ENCODE measurements around the gene NSG1.

NSG1 gene

GRCh38 chr4:4386296-4386735 lies 586 bp upstream of the NSG1 start:
- no peak overlapping the region for H3K23ac ChIP-seq (ENCODE audit: low read length)
- H3K4me1 ChIP-seq (ENCODE audit: control insufficient read depth, low read depth, low read length) = no peaks in the 10 kb centered on the region
- no peak overlapping the region for H3K4ac ChIP-seq (ENCODE audit: low read depth, low read length)
- H2BK5ac ChIP-seq (ENCODE audit: low read length) = no peak overlapping the region
- peak overlapping the region; percentile 78 for H3K56ac ChIP-seq (ENCODE audit: low read length)
- no peak overlapping the region for H4K5ac ChIP-seq (ENCODE audit: low read length)
- no peak overlapping the region for H3K27ac ChIP-seq (ENCODE audit: low read depth, low read length)
- H3K36me3 ChIP-seq (ENCODE audit: control insufficient read depth, insufficient read depth, low read length) = no peaks in the 10 kb centered on the region
- H2BK120ac ChIP-seq (ENCODE audit: low read depth, low read length) = no peak overlapping the region
- peaks cover 18% of the 10 kb centered on the region for H3K27me3 ChIP-seq (ENCODE audit: insufficient read depth, low read length, poor library complexity)
- H3K18ac ChIP-seq (ENCODE audit: low read length) = no peak overlapping the region
- peak overlapping the region; percentile 75 for H3K4me2 ChIP-seq (ENCODE audit: low read length)
- H3K79me1 ChIP-seq (ENCODE audit: low read length) = no peaks in the 10 kb centered on the region
- WGBS (ENCODE audit: extremely low coverage, insufficient coverage, low lambda C conversion rate) = no CpG with 5 or more reads among the region's 36 CpGs
- no peak for DNase-seq
- no peaks in the 10 kb centered on the region for H3K79me2 ChIP-seq (ENCODE audit: control insufficient read depth, insufficient read depth, low read length)
- H2AK5ac ChIP-seq (ENCODE audit: low read length) = no peak overlapping the region
- H3K9ac ChIP-seq (ENCODE audit: low read length) = peak overlapping the region; percentile 58
- peak overlapping the region; percentile 29 for H3K4me3 ChIP-seq (ENCODE audit: low read length)
- no peak overlapping the region for H4K8ac ChIP-seq (ENCODE audit: low read depth, low read length)
- no peak overlapping the region for H2BK15ac ChIP-seq (replicated peaks; ENCODE audit: low read depth)

- no peak overlapping the region for H2AK5ac ChIP-seq (ENCODE audit: low read length)
- no peak overlapping the region for H4K8ac ChIP-seq (ENCODE audit: low read depth, low read length)
- H3K79me1 ChIP-seq (ENCODE audit: low read length) = no peaks in the 10 kb centered on the region
- no peaks in the 10 kb centered on the region for H3K36me3 ChIP-seq (ENCODE audit: control insufficient read depth, insufficient read depth, low read length)
- no peaks in the 10 kb centered on the region for H3K79me2 ChIP-seq (ENCODE audit: control insufficient read depth, insufficient read depth, low read length)
- H3K9ac ChIP-seq (ENCODE audit: low read length) = no peak overlapping the region
- H3K18ac ChIP-seq (ENCODE audit: low read length) = no peak overlapping the region
- H3K4me3 ChIP-seq (ENCODE audit: low read length) = no peak overlapping the region
- H3K27me3 ChIP-seq (ENCODE audit: insufficient read depth, low read length, poor library complexity) = peaks cover 18% of the 10 kb centered on the region
- no CpG with 5 or more reads among the region's 62 CpGs for WGBS (ENCODE audit: extremely low coverage, insufficient coverage, low lambda C conversion rate)
- H3K23ac ChIP-seq (ENCODE audit: low read length) = no peak overlapping the region
- H4K5ac ChIP-seq (ENCODE audit: low read length) = no peak overlapping the region
- no peak overlapping the region for H3K4ac ChIP-seq (ENCODE audit: low read depth, low read length)
- no peaks in the 10 kb centered on the region for H3K4me1 ChIP-seq (ENCODE audit: control insufficient read depth, low read depth, low read length)
- no peak overlapping the region for H3K27ac ChIP-seq (ENCODE audit: low read depth, low read length)
- peak overlapping the region; percentile 64 for H3K56ac ChIP-seq (ENCODE audit: low read length)
- no peak overlapping the region for H2BK15ac ChIP-seq (replicated peaks; ENCODE audit: low read depth)
- no peak overlapping the region for H2BK5ac ChIP-seq (ENCODE audit: low read length)
- H3K4me2 ChIP-seq (ENCODE audit: low read length) = peak overlapping the region; percentile 27
- no peak overlapping the region for H2BK120ac ChIP-seq (ENCODE audit: low read depth, low read length)
- DNase-seq = no peak
Measured at GRCh38 chr4:4387531-4388310, 819 bp downstream of the NSG1 start.

- H3K23ac ChIP-seq (ENCODE audit: low read length) = no peak overlapping the region
- H4K5ac ChIP-seq (ENCODE audit: low read length) = no peak overlapping the region
- no peak for DNase-seq
- H3K27ac ChIP-seq (ENCODE audit: low read depth, low read length) = no peak overlapping the region
- no peak overlapping the region for H2BK5ac ChIP-seq (ENCODE audit: low read length)
- no peaks in the 10 kb centered on the region for H3K79me1 ChIP-seq (ENCODE audit: low read length)
- no peak overlapping the region for H3K18ac ChIP-seq (ENCODE audit: low read length)
- no peak overlapping the region for H4K8ac ChIP-seq (ENCODE audit: low read depth, low read length)
- no peaks in the 10 kb centered on the region for H3K36me3 ChIP-seq (ENCODE audit: control insufficient read depth, insufficient read depth, low read length)
- H3K56ac ChIP-seq (ENCODE audit: low read length) = no peak overlapping the region
- no peak overlapping the region for H3K4me3 ChIP-seq (ENCODE audit: low read length)
- no peak overlapping the region for H2BK120ac ChIP-seq (ENCODE audit: low read depth, low read length)
- WGBS (ENCODE audit: extremely low coverage, insufficient coverage, low lambda C conversion rate) = no CpG with 5 or more reads among the region's 8 CpGs
- H2BK15ac ChIP-seq (replicated peaks; ENCODE audit: low read depth) = no peak overlapping the region
- no peaks in the 10 kb centered on the region for H3K4me1 ChIP-seq (ENCODE audit: control insufficient read depth, low read depth, low read length)
- no peak overlapping the region for H3K9ac ChIP-seq (ENCODE audit: low read length)
- no peak overlapping the region for H3K4me2 ChIP-seq (ENCODE audit: low read length)
- no peaks in the 10 kb centered on the region for H3K79me2 ChIP-seq (ENCODE audit: control insufficient read depth, insufficient read depth, low read length)
- peaks cover 18% of the 10 kb centered on the region for H3K27me3 ChIP-seq (ENCODE audit: insufficient read depth, low read length, poor library complexity)
- no peak overlapping the region for H3K4ac ChIP-seq (ENCODE audit: low read depth, low read length)
- H2AK5ac ChIP-seq (ENCODE audit: low read length) = no peak overlapping the region
Measured at GRCh38 chr4:4388311-4388790, 1.4 kb downstream of the NSG1 start.

DNA sequence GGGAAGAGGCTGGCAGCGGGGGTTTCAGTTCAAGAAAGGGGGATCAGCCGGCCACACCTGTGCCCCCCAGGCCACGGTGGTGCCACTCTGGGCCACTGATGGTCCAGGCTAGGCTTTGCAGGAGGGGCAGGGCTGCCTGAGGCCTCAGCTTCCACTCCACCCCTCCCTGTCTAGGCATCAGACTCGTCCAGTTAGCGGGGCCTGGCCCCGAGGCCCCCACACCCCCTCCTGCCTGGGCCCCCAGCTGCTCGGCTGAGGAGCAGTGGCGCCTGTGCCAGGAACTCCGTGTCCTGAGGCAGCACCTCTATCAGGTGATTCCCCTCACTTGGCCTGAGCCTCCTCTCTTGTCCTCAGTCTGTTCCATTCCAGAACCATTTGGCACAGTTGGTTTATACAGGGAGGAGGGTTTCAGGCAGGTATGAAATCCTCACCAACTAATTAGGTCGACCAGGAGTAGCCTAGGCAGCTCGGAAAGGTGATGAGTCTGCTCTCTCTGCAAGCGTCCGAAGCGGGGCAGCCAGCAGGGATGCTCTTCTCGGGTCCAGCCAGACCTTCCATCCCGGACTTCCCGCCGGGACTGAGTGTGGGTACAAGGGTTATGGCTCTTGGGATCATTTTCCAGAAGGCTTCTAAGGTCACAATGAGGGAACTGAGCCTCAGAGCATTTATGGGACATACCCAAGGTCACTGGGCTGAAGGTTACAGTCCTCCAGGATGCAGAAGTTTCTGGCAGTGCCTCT lies 2.1 kb downstream of the NSG1 start:
- Histone ChIP-seq H3K27me3 (ENCODE audit: insufficient read depth, low read length, poor library complexity) (peaks cover 18% of the 10 kb centered on the region), H3K4me3 (ENCODE audit: low read length) (no peak overlapping the region)

DNA sequence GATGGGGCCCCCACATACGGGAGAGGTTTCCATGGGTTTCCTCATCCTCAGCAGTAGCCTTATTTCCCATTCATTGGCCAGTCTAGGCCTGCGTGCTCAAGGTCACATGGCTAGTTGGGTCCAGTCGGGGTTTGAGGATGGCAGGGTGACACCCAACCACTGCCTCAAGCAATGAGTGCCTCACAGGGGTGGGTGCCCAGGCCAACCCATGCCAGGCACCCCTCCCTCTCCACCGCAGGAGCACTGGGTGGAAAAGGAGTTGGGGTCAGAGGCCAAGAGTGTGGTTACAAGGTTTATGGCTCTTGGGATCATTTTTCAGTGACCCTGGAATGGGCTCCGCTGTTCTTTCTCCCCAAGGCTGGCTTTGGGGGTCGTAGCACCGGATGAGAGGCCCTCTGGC lies 3.1 kb downstream of the NSG1 start:
- Histone ChIP-seq H4K5ac (ENCODE audit: low read length) (no peak overlapping the region), H3K23ac (ENCODE audit: low read length) (no peak overlapping the region), H2AK5ac (ENCODE audit: low read length) (no peak overlapping the region), H3K79me2 (ENCODE audit: control insufficient read depth, insufficient read depth, low read length) (no peaks in the 10 kb centered on the region), H3K18ac (ENCODE audit: low read length) (no peak overlapping the region), H3K4me1 (ENCODE audit: control insufficient read depth, low read depth, low read length) (no peaks in the 10 kb centered on the region), H3K4me3 (ENCODE audit: low read length) (no peak overlapping the region), H3K36me3 (ENCODE audit: control insufficient read depth, insufficient read depth, low read length) (no peaks in the 10 kb centered on the region), H2BK120ac (ENCODE audit: low read depth, low read length) (no peak overlapping the region), H4K8ac (ENCODE audit: low read depth, low read length) (no peak overlapping the region), H3K4me2 (ENCODE audit: low read length) (no peak overlapping the region), H2BK15ac (replicated peaks; ENCODE audit: low read depth) (no peak overlapping the region), H3K56ac (ENCODE audit: low read length) (no peak overlapping the region), H3K27ac (ENCODE audit: low read depth, low read length) (no peak overlapping the region), H3K9ac (ENCODE audit: low read length) (no peak overlapping the region), H2BK5ac (ENCODE audit: low read length) (no peak overlapping the region), H3K4ac (ENCODE audit: low read depth, low read length) (no peak overlapping the region), H3K79me1 (ENCODE audit: low read length) (no peaks in the 10 kb centered on the region), H3K27me3 (ENCODE audit: insufficient read depth, low read length, poor library complexity) (peaks cover 18% of the 10 kb centered on the region)
- DNase-seq = no peak
- no CpG with 5 or more reads among the region's 7 CpGs for WGBS (ENCODE audit: extremely low coverage, insufficient coverage, low lambda C conversion rate)

More for the DNA sequence above, 2.1 kb downstream of the NSG1 start:
- H3K23ac ChIP-seq (ENCODE audit: low read length) = no peak overlapping the region
- H4K5ac ChIP-seq (ENCODE audit: low read length) = no peak overlapping the region
- no peak overlapping the region for H3K9ac ChIP-seq (ENCODE audit: low read length)
- H2BK15ac ChIP-seq (replicated peaks; ENCODE audit: low read depth) = no peak overlapping the region
- H2BK5ac ChIP-seq (ENCODE audit: low read length) = no peak overlapping the region
- no peak overlapping the region for H2BK120ac ChIP-seq (ENCODE audit: low read depth, low read length)
- no peak overlapping the region for H2AK5ac ChIP-seq (ENCODE audit: low read length)
- H3K18ac ChIP-seq (ENCODE audit: low read length) = no peak overlapping the region
- no peak overlapping the region for H3K56ac ChIP-seq (ENCODE audit: low read length)
- H3K36me3 ChIP-seq (ENCODE audit: control insufficient read depth, insufficient read depth, low read length) = no peaks in the 10 kb centered on the region
- H3K4ac ChIP-seq (ENCODE audit: low read depth, low read length) = no peak overlapping the region
- DNase-seq = no peak
- no peak overlapping the region for H3K27ac ChIP-seq (ENCODE audit: low read depth, low read length)
- no peaks in the 10 kb centered on the region for H3K4me1 ChIP-seq (ENCODE audit: control insufficient read depth, low read depth, low read length)
- H3K79me1 ChIP-seq (ENCODE audit: low read length) = no peaks in the 10 kb centered on the region
- WGBS (ENCODE audit: extremely low coverage, insufficient coverage, low lambda C conversion rate) = no CpG with 5 or more reads among the region's 18 CpGs
- no peak overlapping the region for H3K4me2 ChIP-seq (ENCODE audit: low read length)
- H4K8ac ChIP-seq (ENCODE audit: low read depth, low read length) = no peak overlapping the region
- no peaks in the 10 kb centered on the region for H3K79me2 ChIP-seq (ENCODE audit: control insufficient read depth, insufficient read depth, low read length)
